ENCODE results near the gene PIRT.

Gene PIRT

GRCh38 chr17:10815319-10815718, 22.6 kb downstream of the PIRT start:
- DNase-seq, result no peak

GRCh38 chr17:10814075-10814474, 23.8 kb downstream of the PIRT start:
- DNase-seq, result no peak

GRCh38 chr17:10812674-10813073, 25.2 kb downstream of the PIRT start:
- DNase-seq, result no peak

GRCh38 chr17:10809605-10810004, 28.3 kb downstream of the PIRT start:
- DNase-seq, result no peak

- no peak for DNase-seq
Observed at GRCh38 chr17:10807704-10808128, 30.2 kb downstream of the PIRT start.

- no peak for DNase-seq
Observed at GRCh38 chr17:10806545-10807262, 31.2 kb downstream of the PIRT start.

- DNase-seq, result no peak
Observed at GRCh38 chr17:10805911-10806310, 32.0 kb downstream of the PIRT start.

GRCh38 chr17:10804546-10804945, 33.3 kb downstream of the PIRT start:
- DNase-seq, result no peak

GRCh38 chr17:10803830-10804475, 33.9 kb downstream of the PIRT start, which contains the start of gene TMEM238L:
TMEM238L (minus strand) TSS chr17:10804099; CDS start chr17:10803963, 136 bp downstream.
- no peak for DNase-seq

GRCh38 chr17:10803350-10803749, 34.5 kb downstream of the PIRT start:
- DNase-seq, result no peak

GRCh38 chr17:10802496-10803284, 35.2 kb downstream of the PIRT start:
- no peak for DNase-seq

- no peak for DNase-seq
Observed at GRCh38 chr17:10799407-10799806, 38.5 kb downstream of the PIRT start.

GRCh38 chr17:10798910-10799309, 39.0 kb downstream of the PIRT start:
- no peak for DNase-seq

GRCh38 chr17:10798332-10798749, 39.5 kb downstream of the PIRT start:
- no peak for DNase-seq

GRCh38 chr17:10797476-10798328, 40.2 kb downstream of the PIRT start:
- no peak for DNase-seq

GRCh38 chr17:10793816-10794215, 44.1 kb downstream of the PIRT start:
- DNase-seq, result no peak

- no peak for DNase-seq
Observed at GRCh38 chr17:10793256-10793655, 44.6 kb downstream of the PIRT start.

- DNase-seq, result no peak
Observed at GRCh38 chr17:10792151-10792550, 45.7 kb downstream of the PIRT start.

GRCh38 chr17:10790491-10791401, 47.1 kb downstream of the PIRT start:
- no peak for DNase-seq

GRCh38 chr17:10789694-10790271, 48.1 kb downstream of the PIRT start:
- DNase-seq, result no peak

Data from SW 1271 (cell line).